ENCODE measurements around the gene UBE2E2.

The UBE2E2 gene

GRCh38 chr3:23430781-23431398 is 227.8 kb downstream of the UBE2E2 start:
- Mint-ChIP-seq H3K4me3 (no peak overlapping the region), H3K27me3 (no peaks in the 10 kb centered on the region), H3K9me3 (peaks cover 9% of the 10 kb centered on the region), H3K36me3 (peaks cover 20% of the 10 kb centered on the region), H3K4me1 (peaks cover 22% of the 10 kb centered on the region), H3K27ac (peak overlapping the region; percentile 9)
- ATAC-seq: no peak

DNA sequence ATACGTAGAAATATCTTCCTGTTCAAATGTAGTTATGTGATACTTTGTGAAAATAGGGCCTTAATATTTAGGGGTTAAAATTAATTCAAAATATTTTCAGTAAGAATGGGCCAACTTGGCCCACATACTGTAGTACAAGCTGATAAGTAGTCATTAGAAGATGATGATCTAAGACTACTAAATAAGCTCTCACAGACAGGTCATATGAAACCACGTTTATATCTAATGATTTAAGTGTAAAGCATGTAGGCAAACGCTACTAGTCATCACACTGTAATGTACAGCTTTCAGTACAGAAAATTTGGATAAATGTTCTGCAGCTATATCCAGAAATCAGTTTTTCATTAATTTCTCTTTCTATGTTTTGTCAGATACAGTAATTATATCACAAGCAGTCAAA is 228.6 kb downstream of the UBE2E2 start:
- H3K4me3 Mint-ChIP-seq: no peak overlapping the region
- H3K27ac Mint-ChIP-seq: no peak overlapping the region
- H3K36me3 Mint-ChIP-seq: peaks cover 12% of the 10 kb centered on the region
- no peak for ATAC-seq
- peaks cover 7% of the 10 kb centered on the region for H3K9me3 Mint-ChIP-seq
- no peaks in the 10 kb centered on the region for H3K27me3 Mint-ChIP-seq
- H3K4me1 Mint-ChIP-seq: peaks cover 26% of the 10 kb centered on the region

DNA sequence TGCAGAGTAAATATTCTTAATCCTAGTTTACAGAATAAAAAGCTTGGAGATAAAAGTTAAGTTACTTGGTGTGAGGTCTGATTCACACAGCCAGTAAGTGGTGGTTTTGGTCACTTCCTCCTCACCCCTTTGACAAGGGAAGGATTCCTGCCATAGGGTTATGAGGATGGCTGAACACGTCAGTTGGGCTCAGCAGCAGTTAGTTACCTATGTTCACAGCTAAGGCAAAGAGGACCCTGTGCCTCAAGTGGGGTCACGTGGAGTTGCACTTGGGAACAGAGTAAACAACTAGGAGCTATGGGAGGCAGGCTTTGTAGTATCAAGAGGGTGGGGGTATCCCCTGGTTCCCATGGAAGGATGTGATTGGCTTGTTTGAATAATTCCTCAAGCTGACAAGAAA is 232.2 kb downstream of the UBE2E2 start:
- H3K27me3 Mint-ChIP-seq: no peaks in the 10 kb centered on the region
- ATAC-seq: no peak
- no peak overlapping the region for H3K4me3 Mint-ChIP-seq
- H3K4me1 Mint-ChIP-seq: peaks cover 56% of the 10 kb centered on the region
- H3K36me3 Mint-ChIP-seq: peaks cover 5% of the 10 kb centered on the region
- H3K9me3 Mint-ChIP-seq: peaks cover 4% of the 10 kb centered on the region
- no peak overlapping the region for H3K27ac Mint-ChIP-seq

GRCh38 chr3:23435904-23436303 is 232.8 kb downstream of the UBE2E2 start:
- Mint-ChIP-seq H3K36me3 (peaks cover 5% of the 10 kb centered on the region), H3K4me1 (peaks cover 56% of the 10 kb centered on the region), H3K27ac (no peak overlapping the region), H3K4me3 (no peak overlapping the region), H3K9me3 (peaks cover 4% of the 10 kb centered on the region), H3K27me3 (no peaks in the 10 kb centered on the region)
- no peak for ATAC-seq

GRCh38 chr3:23437484-23438145 is 234.5 kb downstream of the UBE2E2 start:
- peaks cover 5% of the 10 kb centered on the region for H3K36me3 Mint-ChIP-seq
- H3K4me1 Mint-ChIP-seq: peaks cover 59% of the 10 kb centered on the region
- H3K4me3 Mint-ChIP-seq: no peak overlapping the region
- H3K27me3 Mint-ChIP-seq: no peaks in the 10 kb centered on the region
- no peak overlapping the region for H3K27ac Mint-ChIP-seq
- peaks cover 4% of the 10 kb centered on the region for H3K9me3 Mint-ChIP-seq
- no peak for ATAC-seq

DNA sequence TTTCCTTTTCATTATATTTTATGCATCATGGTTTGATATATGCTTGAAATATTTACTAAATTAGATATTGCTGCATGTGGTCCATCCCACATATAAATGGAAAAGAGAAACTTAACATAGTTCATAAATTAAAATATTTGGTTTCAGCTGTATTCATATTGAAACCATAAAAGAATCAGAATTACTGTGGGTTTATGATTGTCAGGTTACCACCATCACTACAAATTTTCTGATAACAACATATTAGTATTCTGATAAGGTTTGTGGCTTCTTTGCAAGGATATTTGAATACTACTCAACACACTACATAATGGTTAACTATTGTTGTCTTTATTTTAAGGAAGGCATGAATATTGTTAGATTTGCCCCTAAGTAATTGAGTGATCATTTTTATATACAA is 235.5 kb downstream of the UBE2E2 start:
- H3K9me3 Mint-ChIP-seq: peaks cover 4% of the 10 kb centered on the region
- no peak overlapping the region for H3K27ac Mint-ChIP-seq
- H3K36me3 Mint-ChIP-seq: peaks cover 5% of the 10 kb centered on the region
- ATAC-seq: no peak
- peaks cover 69% of the 10 kb centered on the region for H3K4me1 Mint-ChIP-seq
- H3K27me3 Mint-ChIP-seq: no peaks in the 10 kb centered on the region
- no peak overlapping the region for H3K4me3 Mint-ChIP-seq

- Mint-ChIP-seq H3K4me3 (no peak overlapping the region), H3K4me1 (peaks cover 73% of the 10 kb centered on the region), H3K27ac (no peak overlapping the region), H3K9me3 (peaks cover 4% of the 10 kb centered on the region), H3K27me3 (no peaks in the 10 kb centered on the region), H3K36me3 (peaks cover 5% of the 10 kb centered on the region)
- ATAC-seq: no peak
These were observed 236.0 kb downstream of the UBE2E2 start for GRCh38 chr3:23439080-23439479.

DNA sequence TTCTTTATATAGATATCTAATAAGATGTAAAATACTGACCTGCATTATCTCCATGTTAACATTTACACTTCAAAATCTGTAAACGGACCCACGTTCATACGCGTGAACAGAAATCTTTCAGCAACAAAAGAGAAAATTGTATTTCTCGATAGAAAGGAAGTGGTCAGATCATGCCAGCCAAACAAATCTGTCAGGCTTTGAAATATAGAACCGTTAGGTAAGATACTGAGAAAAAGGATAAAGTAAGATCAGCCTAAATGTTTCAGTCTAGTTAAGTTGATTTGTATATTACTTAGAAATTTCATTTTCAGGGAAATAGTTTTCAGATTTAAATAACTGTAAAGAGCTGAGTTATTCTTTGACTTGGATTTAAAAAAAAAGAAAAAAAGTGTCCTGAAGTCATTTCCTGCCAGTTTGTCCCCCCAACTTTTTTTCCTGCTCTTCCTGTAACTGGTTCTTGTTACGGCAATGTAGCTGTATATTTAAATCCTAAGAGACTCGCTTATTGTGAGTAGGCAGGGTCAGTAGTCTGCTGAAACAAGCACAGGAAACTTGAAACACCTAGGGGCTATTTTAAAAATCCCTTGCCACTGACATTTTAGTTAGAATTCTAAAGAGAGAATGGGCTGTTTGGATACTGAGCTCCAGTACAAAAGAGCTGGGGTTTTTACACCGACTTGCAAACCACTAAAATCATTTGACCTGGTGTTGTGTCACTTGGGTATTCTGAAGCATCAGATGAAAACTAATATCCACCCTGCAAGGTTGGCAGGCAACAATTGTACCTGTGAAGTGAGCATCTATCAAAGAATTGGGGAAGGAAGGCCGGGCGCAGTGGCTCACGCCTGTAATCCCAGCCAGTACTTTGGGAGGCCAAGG is 237.5 kb downstream of the UBE2E2 start:
- Mint-ChIP-seq H3K4me1 (peaks cover 80% of the 10 kb centered on the region), H3K27me3 (no peaks in the 10 kb centered on the region), H3K4me3 (peak overlapping the region; percentile 51), H3K36me3 (peaks cover under 1% of the 10 kb centered on the region), H3K27ac (peak overlapping the region; percentile 69), H3K9me3 (no peaks in the 10 kb centered on the region)
- peak; percentile 65 for ATAC-seq

- Mint-ChIP-seq H3K27me3 (no peaks in the 10 kb centered on the region), H3K27ac (no peak overlapping the region), H3K36me3 (no peaks in the 10 kb centered on the region), H3K4me1 (peaks cover 82% of the 10 kb centered on the region), H3K4me3 (no peak overlapping the region), H3K9me3 (no peaks in the 10 kb centered on the region)
- peak; percentile 77 for ATAC-seq
These were observed 239.7 kb downstream of the UBE2E2 start for GRCh38 chr3:23442598-23443383.

- Mint-ChIP-seq H3K4me1 (peaks cover 82% of the 10 kb centered on the region), H3K27me3 (no peaks in the 10 kb centered on the region), H3K27ac (no peak overlapping the region), H3K4me3 (no peak overlapping the region), H3K9me3 (no peaks in the 10 kb centered on the region), H3K36me3 (no peaks in the 10 kb centered on the region)
- ATAC-seq: no peak
These were observed 241.3 kb downstream of the UBE2E2 start for GRCh38 chr3:23444386-23444785.

- H3K27me3 Mint-ChIP-seq: no peaks in the 10 kb centered on the region
- no peaks in the 10 kb centered on the region for H3K36me3 Mint-ChIP-seq
- no peak overlapping the region for H3K4me3 Mint-ChIP-seq
- H3K27ac Mint-ChIP-seq: no peak overlapping the region
- no peak for ATAC-seq
- H3K4me1 Mint-ChIP-seq: peaks cover 66% of the 10 kb centered on the region
- H3K9me3 Mint-ChIP-seq: no peaks in the 10 kb centered on the region
These were observed 243.2 kb downstream of the UBE2E2 start for GRCh38 chr3:23446301-23446700.

DNA sequence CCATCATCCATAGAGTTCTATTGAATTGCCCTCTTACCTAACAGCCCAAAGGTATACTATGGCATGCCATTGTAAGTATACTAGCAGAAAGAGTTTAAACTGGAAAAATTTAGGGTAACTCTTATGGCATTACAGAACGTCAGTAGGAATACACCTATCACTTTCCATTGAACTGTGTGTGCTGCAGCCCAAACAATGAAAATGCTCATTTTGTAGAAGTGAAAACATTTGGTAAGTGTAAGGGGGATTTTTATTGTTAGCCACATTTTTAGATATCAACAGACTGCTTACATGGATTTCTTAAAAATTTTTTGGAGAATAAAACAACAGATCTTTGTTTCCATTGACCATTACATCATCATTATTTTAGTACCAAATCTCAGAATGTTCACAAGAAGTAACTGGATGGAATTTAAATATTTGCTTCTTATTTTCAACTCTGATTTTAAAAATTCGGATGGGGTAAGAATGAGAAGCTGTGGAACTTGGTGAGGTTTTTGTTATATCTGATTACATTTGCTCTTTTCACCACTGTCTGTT is 245.9 kb downstream of the UBE2E2 start:
- no peaks in the 10 kb centered on the region for H3K36me3 Mint-ChIP-seq
- peak; percentile 56 for ATAC-seq
- H3K27ac Mint-ChIP-seq: peak overlapping the region; percentile 19
- H3K4me3 Mint-ChIP-seq: no peak overlapping the region
- no peaks in the 10 kb centered on the region for H3K9me3 Mint-ChIP-seq
- peaks cover 46% of the 10 kb centered on the region for H3K4me1 Mint-ChIP-seq
- H3K27me3 Mint-ChIP-seq: no peaks in the 10 kb centered on the region

DNA sequence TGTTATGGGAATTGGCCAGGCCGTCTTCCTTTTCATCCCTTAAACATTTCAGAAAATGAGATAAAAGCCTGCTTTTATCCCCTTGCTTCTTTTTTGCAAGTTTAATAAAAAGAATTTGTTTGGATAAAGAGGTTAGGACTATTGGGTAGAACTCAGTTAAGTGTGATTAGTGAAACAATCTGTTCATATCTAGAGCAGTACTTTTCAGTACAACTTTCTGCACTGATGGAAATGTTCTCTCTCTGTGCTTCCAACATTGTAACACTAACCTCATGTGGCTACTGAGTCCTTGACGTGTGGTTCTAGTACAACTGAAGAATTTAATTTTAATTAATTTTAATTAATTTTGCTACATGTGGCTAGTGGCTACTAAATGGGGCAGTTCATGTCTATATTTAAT is 246.9 kb downstream of the UBE2E2 start:
- Mint-ChIP-seq H3K27ac (peak overlapping the region; percentile 19), H3K27me3 (no peaks in the 10 kb centered on the region), H3K9me3 (no peaks in the 10 kb centered on the region), H3K4me3 (no peak overlapping the region), H3K4me1 (peaks cover 38% of the 10 kb centered on the region), H3K36me3 (no peaks in the 10 kb centered on the region)
- no peak for ATAC-seq

- Mint-ChIP-seq H3K4me3 (no peak overlapping the region), H3K4me1 (peaks cover 34% of the 10 kb centered on the region), H3K36me3 (peaks cover under 1% of the 10 kb centered on the region), H3K27me3 (no peaks in the 10 kb centered on the region), H3K27ac (no peak overlapping the region), H3K9me3 (no peaks in the 10 kb centered on the region)
- no peak for ATAC-seq
These were observed 247.7 kb downstream of the UBE2E2 start for GRCh38 chr3:23450806-23451205.

GRCh38 chr3:23452408-23452807 is 249.3 kb downstream of the UBE2E2 start:
- H3K4me1 Mint-ChIP-seq: peaks cover 22% of the 10 kb centered on the region
- H3K9me3 Mint-ChIP-seq: no peaks in the 10 kb centered on the region
- no peaks in the 10 kb centered on the region for H3K27me3 Mint-ChIP-seq
- no peak overlapping the region for H3K27ac Mint-ChIP-seq
- no peak for ATAC-seq
- no peak overlapping the region for H3K4me3 Mint-ChIP-seq
- H3K36me3 Mint-ChIP-seq: peaks cover 8% of the 10 kb centered on the region
